SK-N-SH (cell line): ENCODE data around the gene HBG1.

Experiments
- CTCF ChIP-seq: fragments of 200-600 bp; sonication (generic); IDR thresholded peaks from 2 replicates; pipeline ENCODE4 v1.6.1; 2017; ENCODE audit warnings: antibody characterized with exemption, mild to moderate bottlenecking, moderate library complexity
- EP300 ChIP-seq, 2 experiments: IDR thresholded peaks; 2 replicates each; pipeline versions ENCODE4 v1.4.0 to v1.6.1; 2012; ENCODE audit warnings: borderline replicate concordance in 1 of 2, low read depth in 1 of 2, low read length in 1 of 2
- EZH2phosphoT487 ChIP-seq: fragments of 200-600 bp; sonication (generic); IDR thresholded peaks from 2 replicates; pipeline ENCODE4 v1.6.1; 2017; ENCODE audit warnings: low read depth, mixed run types, mild to moderate bottlenecking, antibody characterized with exemption, moderate library complexity, borderline replicate concordance
- FOXJ3 ChIP-seq: sonication (generic); formaldehyde crosslinking; IDR thresholded peaks from 2 replicates; pipeline ENCODE4 v1.5.1; 2020; ENCODE audit warnings: mild to moderate bottlenecking, missing genetic modification reagents
- FOXM1 ChIP-seq: IDR thresholded peaks from 2 replicates; pipeline ENCODE4 v1.4.0; 2012; ENCODE audit warnings: low read depth, mild to moderate bottlenecking
- GABPA ChIP-seq: IDR thresholded peaks from 2 replicates; pipeline ENCODE4 v1.4.0; 2012; ENCODE audit warnings: low read depth, mild to moderate bottlenecking
- JUND ChIP-seq: IDR thresholded peaks from 2 replicates; pipeline ENCODE4 v1.4.0; 2012
- NFIC ChIP-seq: IDR thresholded peaks from 2 replicates; pipeline ENCODE4 v1.4.0; 2012; ENCODE audit warnings: borderline replicate concordance
- POLR2AphosphoS5 ChIP-seq: IDR thresholded peaks from 2 replicates; pipeline ENCODE4 v1.6.1; 2012; ENCODE audit warnings: low read depth, low read length
- RCOR1 ChIP-seq: fragments of 150-350 bp; IDR thresholded peaks from 2 replicates; pipeline ENCODE4 v1.6.1; 2017; ENCODE audit warnings: antibody characterized with exemption, low read length
- SMC3 ChIP-seq: IDR thresholded peaks from 2 replicates; pipeline ENCODE4 v1.6.1; 2012; ENCODE audit warnings: low read depth, low read length, improper control_type of control experiment
- TF ChIP-seq, protein P1 (sequence below): IDR thresholded peaks from 2 replicates; pipeline ENCODE4 v1.6.1; 2012; ENCODE audit warnings: mild to moderate bottlenecking, low read depth, low read length, moderate library complexity

GRCh38 chr11:5242208-5242607 is 7.4 kb downstream of the HBG1 start:
- no peak for TF ChIP-seq CTCF
- no peak for TF ChIP-seq EP300 (IDR thresholded peaks at IDR 0.05; ENCODE audit: borderline replicate concordance in 1 of 2, low read depth in 1 of 2, low read length in 1 of 2)
- TF ChIP-seq NFIC = no peak
- no peak for TF ChIP-seq FOXM1
- TF ChIP-seq EZH2phosphoT487 = no peak
- no peak for TF ChIP-seq FOXJ3 (CRISPR knock-in tag)
- TF ChIP-seq, protein P1, sequence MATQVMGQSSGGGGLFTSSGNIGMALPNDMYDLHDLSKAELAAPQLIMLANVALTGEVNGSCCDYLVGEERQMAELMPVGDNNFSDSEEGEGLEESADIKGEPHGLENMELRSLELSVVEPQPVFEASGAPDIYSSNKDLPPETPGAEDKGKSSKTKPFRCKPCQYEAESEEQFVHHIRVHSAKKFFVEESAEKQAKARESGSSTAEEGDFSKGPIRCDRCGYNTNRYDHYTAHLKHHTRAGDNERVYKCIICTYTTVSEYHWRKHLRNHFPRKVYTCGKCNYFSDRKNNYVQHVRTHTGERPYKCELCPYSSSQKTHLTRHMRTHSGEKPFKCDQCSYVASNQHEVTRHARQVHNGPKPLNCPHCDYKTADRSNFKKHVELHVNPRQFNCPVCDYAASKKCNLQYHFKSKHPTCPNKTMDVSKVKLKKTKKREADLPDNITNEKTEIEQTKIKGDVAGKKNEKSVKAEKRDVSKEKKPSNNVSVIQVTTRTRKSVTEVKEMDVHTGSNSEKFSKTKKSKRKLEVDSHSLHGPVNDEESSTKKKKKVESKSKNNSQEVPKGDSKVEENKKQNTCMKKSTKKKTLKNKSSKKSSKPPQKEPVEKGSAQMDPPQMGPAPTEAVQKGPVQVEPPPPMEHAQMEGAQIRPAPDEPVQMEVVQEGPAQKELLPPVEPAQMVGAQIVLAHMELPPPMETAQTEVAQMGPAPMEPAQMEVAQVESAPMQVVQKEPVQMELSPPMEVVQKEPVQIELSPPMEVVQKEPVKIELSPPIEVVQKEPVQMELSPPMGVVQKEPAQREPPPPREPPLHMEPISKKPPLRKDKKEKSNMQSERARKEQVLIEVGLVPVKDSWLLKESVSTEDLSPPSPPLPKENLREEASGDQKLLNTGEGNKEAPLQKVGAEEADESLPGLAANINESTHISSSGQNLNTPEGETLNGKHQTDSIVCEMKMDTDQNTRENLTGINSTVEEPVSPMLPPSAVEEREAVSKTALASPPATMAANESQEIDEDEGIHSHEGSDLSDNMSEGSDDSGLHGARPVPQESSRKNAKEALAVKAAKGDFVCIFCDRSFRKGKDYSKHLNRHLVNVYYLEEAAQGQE = no peak
- TF ChIP-seq JUND = no peak
- TF ChIP-seq RCOR1 = no peak
- no peak for TF ChIP-seq GABPA
- no peak for TF ChIP-seq POLR2AphosphoS5
- TF ChIP-seq SMC3 = no peak
